Psoas muscle (tissue), 8 donors: ENCODE measurements around the gene GPR180. TPM values are rescaled to one million over a fixed set of nuclear protein-coding genes. Genes with fewer than 3 reads are reported as not detected.

ENCODE experiments used
- ATAC-seq, 4 donors: fragments of 200-7000 bp; cut with Tn5 transposase; one replicate each; pipeline ENCODE4 v1.9.1; 2020; ENCODE audit warnings: moderate library complexity in 3 of 4, mild to moderate bottlenecking in 2 of 4
- DNase-seq, 2 donors: peaks; one replicate each; pipeline ENCODE4 v3.0.0-alpha.2; 2020
- H3K27ac ChIP-seq: fragments of 200-600 bp; one replicate; pipeline ENCODE4 v1.8.0; 2022
- H3K27me3 ChIP-seq, 3 donors: fragments of 200-600 bp in 1 of 3; one replicate each; pipeline versions ENCODE4 v1.6.1 to v1.8.0; 2013 to 2022; ENCODE audit warnings: low read length in 2 of 3, mild to moderate bottlenecking in 2 of 3, moderate library complexity in 1 of 3; ENCODE audit not compliant: insufficient read depth in 3 of 3
- H3K36me3 ChIP-seq, 2 donors: fragments of 200-600 bp in 1 of 2; one replicate each; pipeline versions ENCODE4 v1.6.1 to v1.8.0; 2013 to 2022; ENCODE audit warnings: low read depth in 1 of 2, mild to moderate bottlenecking in 1 of 2, moderate library complexity in 1 of 2; ENCODE audit not compliant: insufficient read depth in 1 of 2
- H3K4me1 ChIP-seq: fragments of 200-600 bp; one replicate; pipeline ENCODE4 v1.8.0; 2022
- H3K4me3 ChIP-seq: fragments of 200-600 bp; one replicate; pipeline ENCODE4 v1.8.0; 2022; ENCODE audit warnings: mild to moderate bottlenecking
- H3K9me3 ChIP-seq: fragments of 200-600 bp; one replicate; pipeline ENCODE4 v1.8.0; 2022
- WGBS, 3 donors: extraction: QIAGEN DNeasy Blood & Tissue Kit; methylation state at CpG; one replicate each; pipeline versions ENCODE4 v1.1.6 to v1.1.7; 2013; 5-methylcytosine and 5-hydroxymethylcytosine counted together
- intact Hi-C, 2 donors: fragments of 100-400 bp; cut with DNase I; formaldehyde crosslinking; loops; one replicate each; pipeline versions ENCODE4 v1.11.0 to v1.14.2; 2022
- long read RNA-seq, 2 donors: library from polyadenylated mRNA; unstranded; transcript quantifications; one replicate each; pipeline ENCODE4 v2.0.0, GENCODE V29; 2021
- polyA plus RNA-seq, 3 donors: library from polyadenylated mRNA; stranded (reverse); fragments of 200-250 nt; gene quantifications; one replicate each; pipeline ENCODE4 v1.2.3, GENCODE V29; 2013
- total RNA-seq, 4 donors: library from RNA; stranded (reverse); fragmentation: NEBNext Ultra II Directional in 2 of 4; extraction: Animal tissue kit (Norgen Biotek cat#: 25700) in 2 of 4; gene quantifications; one replicate each; pipeline versions ENCODE4 v1.2.1 to v1.2.4, GENCODE V29; 2021 to 2023
- TF ChIP-seq, protein P1 (sequence below): fragments of 200-600 bp; IDR thresholded peaks from one replicate; pipeline ENCODE4 v1.8.0; 2022; ENCODE audit warnings: antibody characterized with exemption
- donor health status: healthy with polysubstance abuse.
- donor health status: DM: no; HTN: no; CAD: no; lungs with moderate emphysema.
- donor health status: Bipolar disorder and iron deficiency.
- donor health status: healthy.
- donor health status: DM: yes; HTN: yes; CAD: no.
- donor health status: DM: no; HTN: no; CAD: no.
- donor health status: DM: no; HTN: no; CAD: no.
- donor health status: DM: yes; HTN: yes; CAD: no.

GPR180 gene
- total RNA-seq (1 to 10 TPM; 3.6 to 4.2 (median 4.2) TPM), polyA plus RNA-seq (1 to 10 TPM; 1.6 to 4.0 (median 3.4) TPM)
- long read RNA-seq, donor 1, full-length matches to known transcripts: 9 of 12 reads
- long read RNA-seq, donor 1, partial matches to known transcripts: 0 of 12 reads
- long read RNA-seq, donor 1, other reads (novel, unspliced or antisense): 3 of 12 reads
- long read RNA-seq, donor 2, full-length matches to known transcripts: 12 of 18 reads
- long read RNA-seq, donor 2, partial matches to known transcripts: 0 of 18 reads
- long read RNA-seq, donor 2, other reads (novel, unspliced or antisense): 6 of 18 reads

DNA sequence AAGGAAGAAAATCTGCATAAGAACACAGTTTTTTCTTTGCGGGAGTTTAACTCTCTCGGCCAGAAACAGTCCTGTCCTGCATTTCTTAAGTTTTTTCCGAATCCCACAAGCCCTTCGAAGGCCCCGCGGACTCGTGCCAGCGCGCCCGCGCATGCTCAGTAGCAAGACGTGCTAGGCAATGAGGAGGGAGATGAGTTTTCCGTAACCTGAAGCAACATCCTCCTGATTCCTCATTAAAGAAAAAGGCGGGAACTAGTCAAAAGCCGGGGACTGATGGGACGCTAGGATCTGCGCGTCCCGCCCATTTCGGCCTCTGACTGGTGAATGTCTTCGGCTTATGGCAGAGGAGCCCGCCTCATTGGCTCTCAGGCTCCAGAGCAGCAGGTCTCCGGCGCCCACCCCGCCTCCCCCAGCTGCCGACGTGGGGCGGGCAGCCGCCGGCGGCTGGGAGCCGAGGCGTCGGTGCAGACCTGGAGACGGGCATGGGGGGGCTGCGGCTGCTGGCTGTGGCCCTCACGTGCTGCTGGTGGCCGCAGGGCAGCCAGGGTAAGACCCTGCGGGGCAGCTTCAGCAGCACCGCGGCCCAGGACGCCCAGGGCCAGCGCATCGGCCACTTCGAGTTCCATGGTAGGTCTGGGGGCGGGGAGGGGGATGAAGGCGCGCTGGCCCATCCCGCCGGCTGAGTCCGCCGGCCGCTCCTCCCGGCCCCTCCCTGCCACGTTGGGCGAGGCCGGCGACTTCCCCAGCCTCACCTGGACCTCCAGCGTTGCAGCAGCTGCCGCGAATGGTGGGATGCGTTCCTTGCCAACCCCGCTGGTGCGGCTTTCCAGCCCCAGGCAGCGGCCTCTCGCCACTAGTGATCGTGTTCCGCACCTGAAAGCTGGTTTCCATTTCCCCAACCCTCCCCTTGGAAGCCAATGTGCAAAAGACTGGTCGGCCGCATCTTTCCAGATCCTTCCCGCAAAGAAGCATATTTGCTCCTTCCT is at the start of gene GPR180:
Gene GPR180 (plus strand): TSS at position 412 of the 986 bp plus-strand sequence. CDS start 71 bp downstream, at position 483.
- ATAC-seq (peak; percentile 99 to 100 (median 99)), DNase-seq (peak; percentile 96 to 97)
- Histone ChIP-seq H3K4me3 (peak within 1 kb of the TSS; percentile 85), H3K36me3 (peaks cover 2 to 14% of the 10 kb centered on the region in 2 donors), H3K27me3 (no peaks in the 10 kb centered on the region), H3K9me3 (no peaks in the 10 kb centered on the region), H3K27ac (peak within 1 kb of the TSS; percentile 72), H3K4me1 (no peaks in the 10 kb centered on the region)
- intact Hi-C loops: no loop called here
- WGBS, 3 donors: 0% methylated on average over 52 to 71 of the region's 71 CpGs
- TF ChIP-seq, protein P1, sequence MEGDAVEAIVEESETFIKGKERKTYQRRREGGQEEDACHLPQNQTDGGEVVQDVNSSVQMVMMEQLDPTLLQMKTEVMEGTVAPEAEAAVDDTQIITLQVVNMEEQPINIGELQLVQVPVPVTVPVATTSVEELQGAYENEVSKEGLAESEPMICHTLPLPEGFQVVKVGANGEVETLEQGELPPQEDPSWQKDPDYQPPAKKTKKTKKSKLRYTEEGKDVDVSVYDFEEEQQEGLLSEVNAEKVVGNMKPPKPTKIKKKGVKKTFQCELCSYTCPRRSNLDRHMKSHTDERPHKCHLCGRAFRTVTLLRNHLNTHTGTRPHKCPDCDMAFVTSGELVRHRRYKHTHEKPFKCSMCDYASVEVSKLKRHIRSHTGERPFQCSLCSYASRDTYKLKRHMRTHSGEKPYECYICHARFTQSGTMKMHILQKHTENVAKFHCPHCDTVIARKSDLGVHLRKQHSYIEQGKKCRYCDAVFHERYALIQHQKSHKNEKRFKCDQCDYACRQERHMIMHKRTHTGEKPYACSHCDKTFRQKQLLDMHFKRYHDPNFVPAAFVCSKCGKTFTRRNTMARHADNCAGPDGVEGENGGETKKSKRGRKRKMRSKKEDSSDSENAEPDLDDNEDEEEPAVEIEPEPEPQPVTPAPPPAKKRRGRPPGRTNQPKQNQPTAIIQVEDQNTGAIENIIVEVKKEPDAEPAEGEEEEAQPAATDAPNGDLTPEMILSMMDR: no peak

- WGBS, 3 donors: 50 to 68% (median 59%) methylated on average over 5 of the region's 5 CpGs
- TF ChIP-seq, protein P1: no peak
- no peak for DNase-seq
- Histone ChIP-seq H3K27ac (no peak overlapping the region), H3K4me1 (peaks cover 7% of the 10 kb centered on the region), H3K27me3 (no peaks in the 10 kb centered on the region), H3K4me3 (no peak overlapping the region), H3K36me3 (no peaks in the 10 kb centered on the region), H3K9me3 (no peaks in the 10 kb centered on the region)
- intact Hi-C loops: no loop called here
- ATAC-seq: no peak
Observed at GRCh38 chr13:94552095-94552494, 49.6 kb upstream of the GPR180 start.

GRCh38 chr13:94553766-94554165 is 47.9 kb upstream of the GPR180 start:
- no peak for ATAC-seq
- H3K4me3 ChIP-seq: no peak overlapping the region
- no peaks in the 10 kb centered on the region for H3K27me3 ChIP-seq
- H3K36me3 ChIP-seq: no peaks in the 10 kb centered on the region
- 94 to 97% (median 94%) methylated on average over 4 of the region's 4 CpGs for WGBS, 3 donors
- TF ChIP-seq, protein P1: no peak
- H3K27ac ChIP-seq: no peak overlapping the region
- peaks cover under 1% of the 10 kb centered on the region for H3K4me1 ChIP-seq
- intact Hi-C loops: no loop called here
- H3K9me3 ChIP-seq: no peaks in the 10 kb centered on the region
- no peak for DNase-seq

GRCh38 chr13:94556041-94556440 is 45.6 kb upstream of the GPR180 start:
- Histone ChIP-seq H3K4me1 (no peaks in the 10 kb centered on the region), H3K36me3 (no peaks in the 10 kb centered on the region), H3K27me3 (no peaks in the 10 kb centered on the region), H3K9me3 (no peaks in the 10 kb centered on the region), H3K4me3 (no peak overlapping the region), H3K27ac (no peak overlapping the region)
- WGBS, 3 donors: 83 to 88% (median 85%) methylated on average over 1 of the region's 1 CpG
- ATAC-seq (no peak), DNase-seq (no peak)
- intact Hi-C loops: no loop called here
- TF ChIP-seq, protein P1: no peak
